Tibial nerve (tissue), 4 donors: ENCODE results near the gene ERC2. TPM values are rescaled to one million over a fixed set of nuclear protein-coding genes. Genes with fewer than 3 reads are reported as not detected.

Source experiments
- DNase-seq, 2 donors: peaks; one replicate each; pipeline ENCODE4 v3.0.0-alpha.2; 2019; ENCODE audit warnings: low spot score in 2 of 2
- H3K27ac ChIP-seq, 4 donors: fragments of 200-600 bp; sonication (generic) in 3 of 4; one replicate each; pipeline ENCODE4 v1.5.1; 2017 to 2019; ENCODE audit warnings: mild to moderate bottlenecking in 1 of 4
- H3K27me3 ChIP-seq, 2 donors: fragments of 200-600 bp; sonication (generic) in 1 of 2; one replicate each; pipeline versions ENCODE4 v1.5.1 to v1.6.0; 2017 to 2019
- H3K36me3 ChIP-seq, 3 donors: fragments of 200-600 bp; sonication (generic); one replicate each; pipeline ENCODE4 v1.5.1; 2018 to 2019
- H3K4me1 ChIP-seq, 4 donors: fragments of 200-600 bp; sonication (generic) in 3 of 4; one replicate each; pipeline ENCODE4 v1.5.1; 2017 to 2019
- H3K4me3 ChIP-seq, 4 donors: fragments of 200-600 bp; sonication (generic) in 3 of 4; one replicate each; pipeline ENCODE4 v1.5.1; 2017 to 2019; ENCODE audit warnings: mild to moderate bottlenecking in 1 of 4, moderate library complexity in 1 of 4
- H3K9me3 ChIP-seq, 4 donors: fragments of 200-600 bp; sonication (generic) in 3 of 4; one replicate each; pipeline ENCODE4 v1.5.1; 2017 to 2019
- EP300 ChIP-seq, 2 donors: sonication (generic); formaldehyde crosslinking; IDR thresholded peaks; one replicate each; pipeline ENCODE4 v1.6.1; 2017; ENCODE audit warnings: antibody characterized with exemption in 2 of 2, mild to moderate bottlenecking in 1 of 2
- POLR2A ChIP-seq, 2 donors: fragments of 450-650 bp; IDR thresholded peaks; one replicate each; pipeline ENCODE4 v1.6.1; 2017; ENCODE audit warnings: antibody characterized with exemption in 2 of 2, mild to moderate bottlenecking in 2 of 2, moderate library complexity in 2 of 2
- WGBS, 2 donors: methylation state at CpG; one replicate each; pipeline ENCODE4 v1.1.5; 2018; 5-methylcytosine and 5-hydroxymethylcytosine counted together
- total RNA-seq, 4 donors: library from RNA; depleted of rRNA; stranded (reverse); fragments of >200 nt; gene quantifications; one replicate each; pipeline ENCODE4 v1.1.0, GENCODE V29; 2016
- TF ChIP-seq, protein P1 (sequence below), 5 experiments: fragments of 200-600 bp in 3 of 5; fragments of 450-650 bp in 2 of 5; sonication (generic) in 3 of 5; IDR thresholded peaks; one replicate each; pipeline ENCODE4 v1.5.1; 2016 to 2019; ENCODE audit warnings: antibody characterized with exemption in 5 of 5, mild to moderate bottlenecking in 3 of 5, moderate library complexity in 2 of 5

ERC2 gene
- total RNA-seq, 4 donors from 2014 or later: 0.84 to 0.98 (median 0.90) TPM; not detected in 1

GRCh38 chr3:55792009-55792408 lies 676.3 kb downstream of the ERC2 start:
- WGBS, 2 donors: 56 to 68% methylated on average over 1 of the region's 1 CpG
- TF ChIP-seq EP300 (IDR thresholded peaks at IDR 0.05) (no peak), POLR2A (IDR thresholded peaks at IDR 0.05) (no peak)
- TF ChIP-seq, protein P1, sequence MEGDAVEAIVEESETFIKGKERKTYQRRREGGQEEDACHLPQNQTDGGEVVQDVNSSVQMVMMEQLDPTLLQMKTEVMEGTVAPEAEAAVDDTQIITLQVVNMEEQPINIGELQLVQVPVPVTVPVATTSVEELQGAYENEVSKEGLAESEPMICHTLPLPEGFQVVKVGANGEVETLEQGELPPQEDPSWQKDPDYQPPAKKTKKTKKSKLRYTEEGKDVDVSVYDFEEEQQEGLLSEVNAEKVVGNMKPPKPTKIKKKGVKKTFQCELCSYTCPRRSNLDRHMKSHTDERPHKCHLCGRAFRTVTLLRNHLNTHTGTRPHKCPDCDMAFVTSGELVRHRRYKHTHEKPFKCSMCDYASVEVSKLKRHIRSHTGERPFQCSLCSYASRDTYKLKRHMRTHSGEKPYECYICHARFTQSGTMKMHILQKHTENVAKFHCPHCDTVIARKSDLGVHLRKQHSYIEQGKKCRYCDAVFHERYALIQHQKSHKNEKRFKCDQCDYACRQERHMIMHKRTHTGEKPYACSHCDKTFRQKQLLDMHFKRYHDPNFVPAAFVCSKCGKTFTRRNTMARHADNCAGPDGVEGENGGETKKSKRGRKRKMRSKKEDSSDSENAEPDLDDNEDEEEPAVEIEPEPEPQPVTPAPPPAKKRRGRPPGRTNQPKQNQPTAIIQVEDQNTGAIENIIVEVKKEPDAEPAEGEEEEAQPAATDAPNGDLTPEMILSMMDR (IDR thresholded peaks at IDR 0.05): no peak
- Histone ChIP-seq H3K27ac (no peak overlapping the region), H3K4me3 (no peak overlapping the region), H3K9me3 (no peaks in the 10 kb centered on the region), H3K36me3 (no peaks in the 10 kb centered on the region), H3K4me1 (no peaks in the 10 kb centered on the region), H3K27me3 (no peaks in the 10 kb centered on the region)
- no peak for DNase-seq

DNA sequence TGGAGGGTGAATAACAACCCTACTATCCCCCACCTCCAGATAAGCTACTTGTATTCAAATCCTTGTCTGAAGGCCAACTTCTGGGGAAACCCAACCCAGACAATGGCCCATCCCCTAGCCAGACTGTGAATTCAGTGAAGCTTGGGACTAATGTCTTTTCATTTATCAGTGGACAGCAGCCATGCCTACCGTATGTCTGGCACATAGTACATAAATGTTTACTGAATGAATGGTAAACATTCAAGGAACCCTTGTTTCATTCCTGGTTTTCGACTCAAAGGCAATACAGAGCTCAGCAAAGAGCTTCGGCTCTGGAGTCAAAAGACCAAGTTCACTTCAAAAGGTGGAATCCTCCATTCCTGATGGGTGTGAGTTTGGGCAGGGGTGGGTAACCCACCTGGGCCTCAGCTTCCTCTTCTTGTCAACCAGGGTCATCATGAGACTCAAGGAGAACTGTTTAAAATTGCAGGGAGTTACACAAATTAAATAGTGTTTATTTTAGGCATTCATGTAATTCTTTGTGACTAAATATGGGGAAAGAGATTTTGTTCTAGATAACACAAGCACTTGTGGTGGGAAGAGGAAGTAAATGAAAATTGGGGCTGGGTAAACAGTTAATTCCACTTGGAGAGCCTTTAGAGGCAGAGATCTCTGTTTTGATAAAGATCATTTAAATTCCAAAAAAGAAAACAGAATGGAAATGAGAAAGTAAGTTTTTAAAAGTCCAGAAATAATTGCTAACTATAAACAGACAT lies 677.5 kb downstream of the ERC2 start:
- no peaks in the 10 kb centered on the region for H3K27me3 ChIP-seq
- WGBS, 2 donors: 67 to 73% methylated on average over 3 of the region's 3 CpGs
- no peak overlapping the region for H3K4me3 ChIP-seq
- H3K27ac ChIP-seq: no peak overlapping the region
- DNase-seq: no peak
- no peaks in the 10 kb centered on the region for H3K4me1 ChIP-seq
- TF ChIP-seq EP300 (IDR thresholded peaks at IDR 0.05) (no peak), POLR2A (IDR thresholded peaks at IDR 0.05) (no peak)
- TF ChIP-seq, protein P1 (IDR thresholded peaks at IDR 0.05): no peak
- H3K36me3 ChIP-seq: no peaks in the 10 kb centered on the region
- no peaks in the 10 kb centered on the region for H3K9me3 ChIP-seq

DNA sequence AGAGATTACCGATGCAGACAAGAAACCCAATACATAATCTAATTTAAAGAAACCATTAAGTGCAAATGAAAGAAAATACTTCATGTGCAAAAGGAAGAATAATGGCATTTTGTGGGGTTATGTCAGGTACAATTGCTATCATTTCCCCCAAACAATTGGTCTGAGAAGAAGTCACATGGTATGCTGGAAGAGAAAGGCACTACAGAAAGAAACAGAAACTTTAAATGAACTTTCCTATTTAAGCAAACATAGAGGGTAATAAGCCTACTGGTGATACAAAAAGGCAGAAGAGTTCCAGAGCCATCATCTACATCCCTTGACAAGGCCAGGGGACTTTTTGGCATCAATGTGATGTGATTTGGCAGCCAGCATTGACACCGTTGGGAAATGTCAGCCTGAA lies 678.8 kb downstream of the ERC2 start:
- TF ChIP-seq, protein P1 (IDR thresholded peaks at IDR 0.05): no peak
- TF ChIP-seq EP300 (IDR thresholded peaks at IDR 0.05): no peak
- TF ChIP-seq POLR2A (IDR thresholded peaks at IDR 0.05): no peak
- no peak for DNase-seq
- H3K4me1 ChIP-seq: no peaks in the 10 kb centered on the region
- WGBS, 2 donors: 71 to 72% methylated on average over 2 of the region's 2 CpGs
- no peaks in the 10 kb centered on the region for H3K27me3 ChIP-seq
- H3K36me3 ChIP-seq: no peaks in the 10 kb centered on the region
- H3K27ac ChIP-seq: no peak overlapping the region
- H3K9me3 ChIP-seq: no peaks in the 10 kb centered on the region
- no peak overlapping the region for H3K4me3 ChIP-seq

DNA sequence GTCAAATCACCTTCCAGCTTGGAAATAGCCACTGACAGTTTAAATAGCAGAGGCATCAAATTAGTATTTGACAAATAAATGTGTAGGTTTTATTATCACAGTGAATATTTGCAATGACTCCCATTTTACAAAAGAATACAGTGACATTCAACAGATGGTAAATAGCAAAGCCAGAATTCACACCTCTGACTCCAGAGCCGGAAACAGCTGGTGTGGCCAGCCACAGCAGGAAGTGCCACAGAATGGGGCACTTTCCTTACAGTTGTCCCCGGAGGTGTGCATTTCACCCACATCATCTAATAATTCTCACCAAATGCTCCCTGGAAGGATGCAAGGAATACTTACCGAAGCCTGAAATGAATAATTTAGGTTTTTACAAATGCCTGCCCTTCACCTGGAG lies 685.5 kb downstream of the ERC2 start:
- Histone ChIP-seq H3K27me3 (no peaks in the 10 kb centered on the region), H3K27ac (no peak overlapping the region), H3K4me1 (no peaks in the 10 kb centered on the region), H3K9me3 (no peaks in the 10 kb centered on the region), H3K36me3 (no peaks in the 10 kb centered on the region), H3K4me3 (no peak overlapping the region)
- TF ChIP-seq EP300 (IDR thresholded peaks at IDR 0.05): no peak
- TF ChIP-seq POLR2A (IDR thresholded peaks at IDR 0.05): no peak
- TF ChIP-seq, protein P1 (IDR thresholded peaks at IDR 0.05): no peak
- DNase-seq: no peak
- WGBS, 2 donors: 73% methylated on average over 3 of the region's 3 CpGs

DNA sequence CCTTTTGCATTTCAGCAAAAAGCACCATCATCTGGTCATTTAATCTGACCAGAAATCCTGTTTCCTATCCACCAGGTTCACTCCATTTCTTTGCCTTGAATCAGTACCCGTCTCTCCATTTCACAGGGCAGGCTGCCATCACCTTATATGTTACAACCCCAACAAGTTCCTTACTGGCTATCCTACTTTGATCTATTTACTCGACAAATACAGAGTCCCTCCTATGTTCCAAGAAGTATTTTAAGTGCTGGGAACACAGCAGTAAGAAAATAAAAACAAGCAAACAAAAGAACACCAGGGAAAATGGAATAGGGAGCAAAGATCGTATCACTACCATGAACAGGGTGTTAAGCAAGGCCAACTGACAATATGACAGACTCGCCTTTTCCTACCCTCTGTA lies 685.9 kb downstream of the ERC2 start:
- WGBS, 2 donors: 77% methylated on average over 4 of the region's 4 CpGs
- DNase-seq: no peak
- Histone ChIP-seq H3K4me3 (no peak overlapping the region), H3K27me3 (no peaks in the 10 kb centered on the region), H3K9me3 (no peaks in the 10 kb centered on the region), H3K27ac (no peak overlapping the region), H3K36me3 (no peaks in the 10 kb centered on the region), H3K4me1 (no peaks in the 10 kb centered on the region)
- TF ChIP-seq, protein P1 (IDR thresholded peaks at IDR 0.05): no peak
- TF ChIP-seq EP300 (IDR thresholded peaks at IDR 0.05) (no peak), POLR2A (IDR thresholded peaks at IDR 0.05) (no peak)
